ENCODE results near the gene CRB3.

CRB3 gene

DNA sequence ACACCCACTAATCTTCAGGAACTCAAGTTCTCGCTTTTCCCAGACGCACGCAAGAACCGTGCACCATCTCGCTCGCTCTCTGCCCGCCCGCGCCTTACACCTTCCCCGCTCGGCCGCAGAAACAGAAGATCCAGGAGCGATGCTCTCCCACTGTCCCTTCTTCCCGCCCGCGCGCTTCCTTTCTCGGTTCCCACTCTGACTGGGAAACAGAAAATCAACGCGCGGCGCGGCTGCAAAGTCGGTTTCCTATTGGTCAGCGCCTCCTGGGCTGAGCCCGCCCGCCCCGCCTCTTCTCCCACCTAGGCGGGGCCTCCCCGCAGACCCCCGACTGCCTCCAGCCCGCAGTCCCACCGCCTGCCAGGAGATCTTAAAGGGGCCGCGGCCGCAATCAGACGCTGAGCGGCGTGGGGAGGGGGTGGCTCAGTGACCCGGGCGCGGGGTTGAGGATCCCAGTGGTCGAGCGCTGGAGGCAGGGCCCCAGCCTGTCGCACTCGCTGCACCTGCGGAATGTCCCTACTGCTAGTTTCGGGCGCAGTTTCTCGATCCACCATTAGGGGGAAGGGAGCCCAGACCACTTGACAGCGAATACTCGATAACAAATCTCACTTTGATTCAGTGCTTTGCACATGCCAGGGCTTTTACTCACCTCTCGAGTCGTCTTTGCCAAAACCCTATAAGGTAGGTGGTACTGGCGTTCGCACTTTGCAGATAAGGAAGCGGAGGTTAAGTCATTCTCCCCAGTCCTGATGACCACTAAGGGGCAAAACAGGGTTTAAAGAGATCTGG is 3.8 kb upstream of the CRB3 start:
- peak overlapping the region; percentile 87 for H3K56ac ChIP-seq (ENCODE audit: low read length)
- no peak overlapping the region for H2BK5ac ChIP-seq (ENCODE audit: low read length)
- H3K4me2 ChIP-seq (ENCODE audit: low read length): peak overlapping the region; percentile 81
- H3K4me3 ChIP-seq (ENCODE audit: low read length): peak overlapping the region; percentile 60
- H4K8ac ChIP-seq (ENCODE audit: low read depth, low read length): no peak overlapping the region
- H3K79me2 ChIP-seq (ENCODE audit: control insufficient read depth, insufficient read depth, low read length): no peaks in the 10 kb centered on the region
- no CpG with 5 or more reads among the region's 57 CpGs for WGBS (ENCODE audit: extremely low coverage, insufficient coverage, low lambda C conversion rate)
- no peak overlapping the region for H2BK120ac ChIP-seq (ENCODE audit: low read depth, low read length)
- H3K4me1 ChIP-seq (ENCODE audit: control insufficient read depth, low read depth, low read length): no peaks in the 10 kb centered on the region
- H3K18ac ChIP-seq (ENCODE audit: low read length): no peak overlapping the region
- H3K23ac ChIP-seq (ENCODE audit: low read length): no peak overlapping the region
- no peaks in the 10 kb centered on the region for H3K36me3 ChIP-seq (ENCODE audit: control insufficient read depth, insufficient read depth, low read length)
- no peak overlapping the region for H3K4ac ChIP-seq (ENCODE audit: low read depth, low read length)
- no peaks in the 10 kb centered on the region for H3K27me3 ChIP-seq (ENCODE audit: insufficient read depth, low read length, poor library complexity)
- H3K79me1 ChIP-seq (ENCODE audit: low read length): peaks cover under 1% of the 10 kb centered on the region
- H3K27ac ChIP-seq (ENCODE audit: low read depth, low read length): no peak overlapping the region
- peak; percentile 99 for DNase-seq
- H3K9ac ChIP-seq (ENCODE audit: low read length): peak overlapping the region; percentile 59
- no peak overlapping the region for H2AK5ac ChIP-seq (ENCODE audit: low read length)
- no peak overlapping the region for H2BK15ac ChIP-seq (replicated peaks; ENCODE audit: low read depth)
- no peak overlapping the region for H4K5ac ChIP-seq (ENCODE audit: low read length)

DNA sequence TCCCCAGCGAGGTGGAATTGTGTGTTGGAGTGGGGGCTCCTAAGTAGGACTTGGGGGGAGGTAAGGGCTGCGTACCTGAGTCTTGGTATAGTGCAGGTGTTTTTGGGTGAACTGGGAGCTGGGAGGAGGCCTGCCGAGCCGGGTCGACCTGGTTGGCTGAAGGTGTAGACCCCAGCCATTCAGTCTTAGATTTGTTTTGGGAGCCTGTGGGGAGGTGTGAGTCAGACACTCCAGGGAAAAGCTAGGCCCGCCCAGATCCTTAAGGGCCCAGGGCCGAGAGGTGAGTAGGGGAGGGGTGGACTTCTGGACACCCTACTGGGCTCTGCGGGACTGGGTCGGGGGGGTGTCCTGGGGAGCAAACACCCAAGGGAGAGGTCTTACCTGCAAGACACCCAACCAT is 935 bp downstream of the CRB3 start:
- Histone ChIP-seq H3K23ac (ENCODE audit: low read length) (no peak overlapping the region), H3K4ac (ENCODE audit: low read depth, low read length) (no peak overlapping the region), H3K4me2 (ENCODE audit: low read length) (peak overlapping the region; percentile 58), H3K4me3 (ENCODE audit: low read length) (no peak overlapping the region), H3K36me3 (ENCODE audit: control insufficient read depth, insufficient read depth, low read length) (no peaks in the 10 kb centered on the region), H3K9ac (ENCODE audit: low read length) (no peak overlapping the region), H3K79me2 (ENCODE audit: control insufficient read depth, insufficient read depth, low read length) (no peaks in the 10 kb centered on the region), H2BK120ac (ENCODE audit: low read depth, low read length) (no peak overlapping the region), H2AK5ac (ENCODE audit: low read length) (no peak overlapping the region), H3K18ac (ENCODE audit: low read length) (no peak overlapping the region), H3K4me1 (ENCODE audit: control insufficient read depth, low read depth, low read length) (no peaks in the 10 kb centered on the region), H3K56ac (ENCODE audit: low read length) (peak overlapping the region; percentile 83), H3K79me1 (ENCODE audit: low read length) (peaks cover 2% of the 10 kb centered on the region), H4K8ac (ENCODE audit: low read depth, low read length) (no peak overlapping the region), H2BK15ac (replicated peaks; ENCODE audit: low read depth) (no peak overlapping the region), H3K27ac (ENCODE audit: low read depth, low read length) (no peak overlapping the region), H4K5ac (ENCODE audit: low read length) (no peak overlapping the region), H2BK5ac (ENCODE audit: low read length) (no peak overlapping the region), H3K27me3 (ENCODE audit: insufficient read depth, low read length, poor library complexity) (no peaks in the 10 kb centered on the region)
- no peak for DNase-seq
- WGBS (ENCODE audit: extremely low coverage, insufficient coverage, low lambda C conversion rate): no CpG with 5 or more reads among the region's 9 CpGs

DNA sequence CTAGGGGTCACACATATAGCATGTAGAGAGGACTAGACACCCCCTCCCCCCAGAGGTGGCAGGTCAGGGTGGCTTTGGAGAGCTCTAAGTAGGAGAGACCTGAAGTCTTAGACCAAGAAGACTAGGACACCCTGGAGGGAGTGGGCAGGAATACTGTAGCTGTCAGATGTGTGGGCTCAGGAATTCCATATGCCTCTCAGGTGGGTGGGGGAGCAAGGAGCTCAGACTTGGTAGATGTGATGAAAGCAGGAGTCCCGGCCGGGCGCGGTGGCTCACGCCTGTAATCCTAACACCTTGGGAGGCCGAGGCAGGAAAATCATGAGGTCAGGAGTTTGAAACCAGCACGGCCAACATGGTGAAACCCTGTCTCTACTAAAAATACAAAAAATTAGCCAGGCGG is 1.6 kb downstream of the CRB3 start:
- no peak for DNase-seq
- H3K36me3 ChIP-seq (ENCODE audit: control insufficient read depth, insufficient read depth, low read length): no peaks in the 10 kb centered on the region

DNA sequence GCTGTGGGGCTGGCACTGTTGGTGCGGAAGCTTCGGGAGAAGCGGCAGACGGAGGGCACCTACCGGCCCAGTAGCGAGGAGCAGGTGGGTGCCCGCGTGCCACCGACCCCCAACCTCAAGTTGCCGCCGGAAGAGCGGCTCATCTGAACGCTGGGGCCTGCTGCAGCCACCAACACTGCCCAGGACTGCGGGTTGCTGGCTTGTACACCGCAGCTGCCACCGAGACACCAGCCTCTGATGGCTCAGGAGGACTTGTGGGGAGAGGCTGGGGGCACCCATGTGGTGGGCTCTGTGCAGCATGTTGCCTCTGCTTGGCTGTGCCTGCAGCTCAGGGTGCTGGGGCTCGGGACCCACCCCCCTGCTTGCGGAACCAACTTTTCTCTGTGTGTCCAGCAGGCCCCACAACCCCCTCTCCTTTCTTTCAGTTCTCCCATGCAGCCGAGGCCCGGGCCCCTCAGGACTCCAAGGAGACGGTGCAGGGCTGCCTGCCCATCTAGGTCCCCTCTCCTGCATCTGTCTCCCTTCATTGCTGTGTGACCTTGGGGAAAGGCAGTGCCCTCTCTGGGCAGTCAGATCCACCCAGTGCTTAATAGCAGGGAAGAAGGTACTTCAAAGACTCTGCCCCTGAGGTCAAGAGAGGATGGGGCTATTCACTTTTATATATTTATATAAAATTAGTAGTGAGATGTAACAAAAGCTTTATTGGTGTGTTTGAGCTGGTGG is 2.6 kb downstream of the CRB3 start:
- Histone ChIP-seq H3K4me2 (ENCODE audit: low read length) (no peak overlapping the region), H2BK15ac (replicated peaks; ENCODE audit: low read depth) (no peak overlapping the region), H3K79me2 (ENCODE audit: control insufficient read depth, insufficient read depth, low read length) (no peaks in the 10 kb centered on the region), H2AK5ac (ENCODE audit: low read length) (no peak overlapping the region), H3K36me3 (ENCODE audit: control insufficient read depth, insufficient read depth, low read length) (no peaks in the 10 kb centered on the region), H4K5ac (ENCODE audit: low read length) (no peak overlapping the region), H3K4me3 (ENCODE audit: low read length) (no peak overlapping the region), H3K9ac (ENCODE audit: low read length) (no peak overlapping the region), H4K8ac (ENCODE audit: low read depth, low read length) (no peak overlapping the region), H3K4me1 (ENCODE audit: control insufficient read depth, low read depth, low read length) (no peaks in the 10 kb centered on the region), H3K18ac (ENCODE audit: low read length) (no peak overlapping the region), H3K79me1 (ENCODE audit: low read length) (peaks cover 2% of the 10 kb centered on the region), H3K27ac (ENCODE audit: low read depth, low read length) (no peak overlapping the region), H3K56ac (ENCODE audit: low read length) (no peak overlapping the region), H2BK5ac (ENCODE audit: low read length) (no peak overlapping the region), H3K4ac (ENCODE audit: low read depth, low read length) (no peak overlapping the region), H2BK120ac (ENCODE audit: low read depth, low read length) (no peak overlapping the region), H3K27me3 (ENCODE audit: insufficient read depth, low read length, poor library complexity) (no peaks in the 10 kb centered on the region), H3K23ac (ENCODE audit: low read length) (no peak overlapping the region)
- no peak for DNase-seq
- WGBS (ENCODE audit: extremely low coverage, insufficient coverage, low lambda C conversion rate): no CpG with 5 or more reads among the region's 21 CpGs

More for the DNA sequence above, 1.6 kb downstream of the CRB3 start:
- H3K9ac ChIP-seq (ENCODE audit: low read length): no peak overlapping the region
- H3K79me2 ChIP-seq (ENCODE audit: control insufficient read depth, insufficient read depth, low read length): no peaks in the 10 kb centered on the region
- H3K56ac ChIP-seq (ENCODE audit: low read length): no peak overlapping the region
- no peak overlapping the region for H3K4ac ChIP-seq (ENCODE audit: low read depth, low read length)
- H2AK5ac ChIP-seq (ENCODE audit: low read length): no peak overlapping the region
- H3K18ac ChIP-seq (ENCODE audit: low read length): no peak overlapping the region
- H3K4me2 ChIP-seq (ENCODE audit: low read length): no peak overlapping the region
- no peak overlapping the region for H2BK120ac ChIP-seq (ENCODE audit: low read depth, low read length)
- H3K27ac ChIP-seq (ENCODE audit: low read depth, low read length): no peak overlapping the region
- H4K8ac ChIP-seq (ENCODE audit: low read depth, low read length): no peak overlapping the region
- no peaks in the 10 kb centered on the region for H3K27me3 ChIP-seq (ENCODE audit: insufficient read depth, low read length, poor library complexity)
- peaks cover 2% of the 10 kb centered on the region for H3K79me1 ChIP-seq (ENCODE audit: low read length)
- no peak overlapping the region for H3K23ac ChIP-seq (ENCODE audit: low read length)
- H2BK5ac ChIP-seq (ENCODE audit: low read length): no peak overlapping the region
- no peak overlapping the region for H2BK15ac ChIP-seq (replicated peaks; ENCODE audit: low read depth)
- H3K4me1 ChIP-seq (ENCODE audit: control insufficient read depth, low read depth, low read length): no peaks in the 10 kb centered on the region
- no peak overlapping the region for H3K4me3 ChIP-seq (ENCODE audit: low read length)
- no peak overlapping the region for H4K5ac ChIP-seq (ENCODE audit: low read length)
- no CpG with 5 or more reads among the region's 8 CpGs for WGBS (ENCODE audit: extremely low coverage, insufficient coverage, low lambda C conversion rate)

DNA sequence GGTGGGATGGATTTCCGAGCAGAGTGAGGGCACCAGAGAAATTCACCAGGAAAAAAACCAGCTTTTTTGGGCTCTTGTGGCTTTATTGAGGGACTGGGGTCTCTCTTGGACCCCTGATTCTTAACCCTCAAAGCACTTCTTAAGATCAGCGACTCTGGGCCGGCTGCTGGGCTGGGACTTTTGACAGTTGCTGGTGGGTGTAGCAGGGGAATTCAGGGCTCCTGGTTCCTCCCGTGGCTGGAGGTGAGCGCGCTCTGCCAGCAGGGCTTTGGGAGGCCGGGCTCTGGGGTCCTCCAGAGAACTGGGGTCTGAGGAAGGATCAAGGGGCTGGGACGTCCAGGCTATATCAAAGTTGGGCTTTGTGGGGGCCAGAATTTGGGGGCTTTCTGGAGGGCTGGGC is 3.3 kb downstream of the CRB3 start:
- peaks cover 2% of the 10 kb centered on the region for H3K79me1 ChIP-seq (ENCODE audit: low read length)
- H3K56ac ChIP-seq (ENCODE audit: low read length): no peak overlapping the region
- no peak overlapping the region for H2BK120ac ChIP-seq (ENCODE audit: low read depth, low read length)
- H3K36me3 ChIP-seq (ENCODE audit: control insufficient read depth, insufficient read depth, low read length): no peaks in the 10 kb centered on the region
- H3K27me3 ChIP-seq (ENCODE audit: insufficient read depth, low read length, poor library complexity): no peaks in the 10 kb centered on the region
- H3K9ac ChIP-seq (ENCODE audit: low read length): no peak overlapping the region
- no peak for DNase-seq
- no peak overlapping the region for H3K27ac ChIP-seq (ENCODE audit: low read depth, low read length)
- no peak overlapping the region for H3K4me2 ChIP-seq (ENCODE audit: low read length)
- H3K4me1 ChIP-seq (ENCODE audit: control insufficient read depth, low read depth, low read length): no peaks in the 10 kb centered on the region
- no peak overlapping the region for H2AK5ac ChIP-seq (ENCODE audit: low read length)
- no peak overlapping the region for H4K8ac ChIP-seq (ENCODE audit: low read depth, low read length)
- no peak overlapping the region for H2BK5ac ChIP-seq (ENCODE audit: low read length)
- H3K23ac ChIP-seq (ENCODE audit: low read length): no peak overlapping the region
- no peaks in the 10 kb centered on the region for H3K79me2 ChIP-seq (ENCODE audit: control insufficient read depth, insufficient read depth, low read length)
- no peak overlapping the region for H3K4me3 ChIP-seq (ENCODE audit: low read length)
- H3K4ac ChIP-seq (ENCODE audit: low read depth, low read length): no peak overlapping the region
- H3K18ac ChIP-seq (ENCODE audit: low read length): no peak overlapping the region
- no CpG with 5 or more reads among the region's 8 CpGs for WGBS (ENCODE audit: extremely low coverage, insufficient coverage, low lambda C conversion rate)
- no peak overlapping the region for H4K5ac ChIP-seq (ENCODE audit: low read length)
- H2BK15ac ChIP-seq (replicated peaks; ENCODE audit: low read depth): no peak overlapping the region

Measured in mesendoderm (in vitro differentiated cells).